Renal cortical epithelial cell (primary cell): ENCODE data around the gene DIP2C. TPM values are rescaled to one million over a fixed set of nuclear protein-coding genes. Genes with fewer than 3 reads are reported as not detected.

Experiments used
- DNase-seq: peaks from one replicate; pipeline ENCODE4 v3.0.0-alpha.2; 2011; ENCODE audit warnings: low read depth
- total RNA-seq: library from RNA; depleted of rRNA; stranded (reverse); fragments of >200 nt; gene quantifications from 2 replicates; pipeline ENCODE4 v1.2.3, GENCODE V29; 2014

The DIP2C gene
- total RNA-seq, 1 donor from 2014 or later = 14.4 TPM

- peak; percentile 51 for DNase-seq
These were observed 238.4 kb downstream of the DIP2C start for GRCh38 chr10:451021-451471.

- peak; percentile 50 for DNase-seq
These were observed 239.0 kb downstream of the DIP2C start for GRCh38 chr10:450463-450862.

GRCh38 chr10:449331-449730, 240.1 kb downstream of the DIP2C start:
- peak; percentile 36 for DNase-seq

GRCh38 chr10:443459-443858, 246.0 kb downstream of the DIP2C start:
- DNase-seq = no peak

GRCh38 chr10:442209-442608, 247.3 kb downstream of the DIP2C start:
- DNase-seq = no peak

GRCh38 chr10:441659-442058, 247.8 kb downstream of the DIP2C start:
- DNase-seq = no peak

GRCh38 chr10:440127-440526, 249.3 kb downstream of the DIP2C start:
- DNase-seq = no peak

GRCh38 chr10:437698-438490, 251.6 kb downstream of the DIP2C start:
- DNase-seq = no peak

- DNase-seq = no peak
These were observed 252.4 kb downstream of the DIP2C start for GRCh38 chr10:436911-437665.

- no peak for DNase-seq
These were observed 253.3 kb downstream of the DIP2C start for GRCh38 chr10:436013-436697.

- no peak for DNase-seq
These were observed 254.1 kb downstream of the DIP2C start for GRCh38 chr10:435397-435796.

GRCh38 chr10:429696-430095, 259.8 kb downstream of the DIP2C start:
- no peak for DNase-seq

GRCh38 chr10:427761-428519, 261.5 kb downstream of the DIP2C start:
- DNase-seq = no peak

GRCh38 chr10:425365-425764, 264.1 kb downstream of the DIP2C start:
- DNase-seq = peak; percentile 27

GRCh38 chr10:424724-425123, 264.7 kb downstream of the DIP2C start:
- DNase-seq = peak; percentile 5

GRCh38 chr10:423178-423577, 266.3 kb downstream of the DIP2C start:
- no peak for DNase-seq

- no peak for DNase-seq
These were observed 266.8 kb downstream of the DIP2C start for GRCh38 chr10:422675-423074.

- no peak for DNase-seq
These were observed 267.2 kb downstream of the DIP2C start for GRCh38 chr10:422241-422640.

- no peak for DNase-seq
These were observed 268.3 kb downstream of the DIP2C start for GRCh38 chr10:421170-421569.

GRCh38 chr10:420154-421121, 269.0 kb downstream of the DIP2C start:
- DNase-seq = no peak

- no peak for DNase-seq
These were observed 270.6 kb downstream of the DIP2C start for GRCh38 chr10:418894-419293.
